ENCODE measurements around the gene EFNA2.

Gene EFNA2

GRCh38 chr19:1255186-1256161 is 30.2 kb upstream of the EFNA2 start:
- H2AFZ ChIP-seq = no peak overlapping the region
- no peak overlapping the region for H3K27ac ChIP-seq
- no peaks in the 10 kb centered on the region for H3K27me3 ChIP-seq (ENCODE audit: control insufficient read depth, insufficient read depth, low read length)
- no peak overlapping the region for H3K4me2 ChIP-seq (ENCODE audit: low read length)
- TF ChIP-seq CTCF (IDR thresholded peaks at IDR 0.05) = no peak
- H3K4me3 ChIP-seq (ENCODE audit: low read depth, low read length) = no peak overlapping the region
- H3K36me3 ChIP-seq (ENCODE audit: control insufficient read depth, insufficient read depth, low read length) = no peaks in the 10 kb centered on the region
- H3K79me2 ChIP-seq = peaks cover 7% of the 10 kb centered on the region
- H3K4me1 ChIP-seq = peaks cover 6% of the 10 kb centered on the region
- no peaks in the 10 kb centered on the region for H3K9me3 ChIP-seq (ENCODE audit: control insufficient read depth, low read length)
- no peak overlapping the region for H3K9ac ChIP-seq

- Histone ChIP-seq H3K36me3 (ENCODE audit: control insufficient read depth, insufficient read depth, low read length) (no peaks in the 10 kb centered on the region), H3K4me3 (ENCODE audit: low read depth, low read length) (no peak overlapping the region), H3K79me2 (no peaks in the 10 kb centered on the region), H3K9me3 (ENCODE audit: control insufficient read depth, low read length) (no peaks in the 10 kb centered on the region), H3K27me3 (ENCODE audit: control insufficient read depth, insufficient read depth, low read length) (no peaks in the 10 kb centered on the region), H3K27ac (no peak overlapping the region), H3K4me1 (peaks cover 9% of the 10 kb centered on the region), H3K4me2 (ENCODE audit: low read length) (no peak overlapping the region), H3K9ac (no peak overlapping the region), H2AFZ (no peak overlapping the region)
- no peak for TF ChIP-seq CTCF (IDR thresholded peaks at IDR 0.05)
Measured at GRCh38 chr19:1256646-1257474, 28.8 kb upstream of the EFNA2 start.

GRCh38 chr19:1257475-1258162 is 28.1 kb upstream of the EFNA2 start:
- Histone ChIP-seq H3K79me2 (no peaks in the 10 kb centered on the region), H3K9ac (no peak overlapping the region), H3K36me3 (ENCODE audit: control insufficient read depth, insufficient read depth, low read length) (no peaks in the 10 kb centered on the region), H3K4me1 (peaks cover 16% of the 10 kb centered on the region), H3K4me2 (ENCODE audit: low read length) (no peak overlapping the region), H3K9me3 (ENCODE audit: control insufficient read depth, low read length) (no peaks in the 10 kb centered on the region), H3K27me3 (ENCODE audit: control insufficient read depth, insufficient read depth, low read length) (no peaks in the 10 kb centered on the region), H3K4me3 (ENCODE audit: low read depth, low read length) (no peak overlapping the region), H3K27ac (no peak overlapping the region), H2AFZ (no peak overlapping the region)
- no peak for TF ChIP-seq CTCF (IDR thresholded peaks at IDR 0.05)

GRCh38 chr19:1258163-1258492 is 27.5 kb upstream of the EFNA2 start:
- H3K27ac ChIP-seq = no peak overlapping the region
- H3K27me3 ChIP-seq (ENCODE audit: control insufficient read depth, insufficient read depth, low read length) = no peaks in the 10 kb centered on the region
- no peak overlapping the region for H2AFZ ChIP-seq
- no peaks in the 10 kb centered on the region for H3K36me3 ChIP-seq (ENCODE audit: control insufficient read depth, insufficient read depth, low read length)
- H3K79me2 ChIP-seq = no peaks in the 10 kb centered on the region
- peaks cover 19% of the 10 kb centered on the region for H3K4me1 ChIP-seq
- H3K9ac ChIP-seq = no peak overlapping the region
- H3K4me2 ChIP-seq (ENCODE audit: low read length) = no peak overlapping the region
- no peak overlapping the region for H3K4me3 ChIP-seq (ENCODE audit: low read depth, low read length)
- H3K9me3 ChIP-seq (ENCODE audit: control insufficient read depth, low read length) = no peaks in the 10 kb centered on the region
- TF ChIP-seq CTCF (IDR thresholded peaks at IDR 0.05) = no peak
